GM12873 (cell line): ENCODE measurements around the gene ZNF554.

Experiments
- CTCF ChIP-seq: IDR thresholded peaks from 2 replicates; pipeline ENCODE4 v1.5.1; 2012; ENCODE audit warnings: low read depth, mild to moderate bottlenecking, moderate library complexity, low read length, control low read depth; ENCODE audit not compliant: insufficient read depth; ENCODE audit errors: missing control alignments

ZNF554 gene

GRCh38 chr19:2811735-2812413, 7.8 kb upstream of the ZNF554 start:
- no peak for TF ChIP-seq CTCF

GRCh38 chr19:2812414-2813234, 7.0 kb upstream of the ZNF554 start:
- no peak for TF ChIP-seq CTCF

GRCh38 chr19:2813235-2814160, 6.2 kb upstream of the ZNF554 start:
- no peak for TF ChIP-seq CTCF

GRCh38 chr19:2814426-2814825, 5.2 kb upstream of the ZNF554 start:
- TF ChIP-seq CTCF, result no peak

- no peak for TF ChIP-seq CTCF
These were observed 4.5 kb upstream of the ZNF554 start for GRCh38 chr19:2815191-2815614.

- no peak for TF ChIP-seq CTCF
These were observed 3.7 kb upstream of the ZNF554 start for GRCh38 chr19:2815923-2816322.
